ENCODE measurements around the gene PTPN22. TPM values are rescaled to one million over a fixed set of nuclear protein-coding genes. Genes with fewer than 3 reads are reported as not detected.

PTPN22 gene
- total RNA-seq, 4 donors from 2014 or later: 0.27 to 1.4 (median 1.1) TPM

GRCh38 chr1:113783254-113784103 lies 88.0 kb downstream of the PTPN22 start:
- no peak overlapping the region for H3K4me3 ChIP-seq
- no peaks in the 10 kb centered on the region for H3K9me3 ChIP-seq
- ATAC-seq: peak; percentile 69
- no peaks in the 10 kb centered on the region for H3K36me3 ChIP-seq
- H3K27ac ChIP-seq: no peak overlapping the region
- H3K4me1 ChIP-seq: peaks cover 12 to 76% (median 20%) of the 10 kb centered on the region in 3 donors
- H3K27me3 ChIP-seq: no peaks in the 10 kb centered on the region
- 29 to 47% methylated on average over 3 to 4 of the region's 4 CpGs for WGBS, 2 donors (ENCODE audit: low coverage in 1 of 2)
- TF ChIP-seq CTCF (IDR thresholded peaks at IDR 0.05) (no peak), POLR2AphosphoS5 (IDR thresholded peaks at IDR 0.05) (no peak), EP300 (IDR thresholded peaks at IDR 0.05) (no peak), POLR2A (IDR thresholded peaks at IDR 0.05) (no peak)

- Histone ChIP-seq H3K4me3 (no peak overlapping the region), H3K36me3 (peaks cover 0 to under 1% of the 10 kb centered on the region in 2 donors), H3K4me1 (peaks cover 12 to 71% (median 20%) of the 10 kb centered on the region in 3 donors), H3K27ac (no peak overlapping the region), H3K27me3 (no peaks in the 10 kb centered on the region), H3K9me3 (no peaks in the 10 kb centered on the region)
- 12 to 33% methylated on average over 1 to 2 of the region's 2 CpGs for WGBS, 2 donors (ENCODE audit: low coverage in 1 of 2)
- TF ChIP-seq EP300 (IDR thresholded peaks at IDR 0.05) (no peak), CTCF (IDR thresholded peaks at IDR 0.05) (no peak), POLR2A (IDR thresholded peaks at IDR 0.05) (no peak), POLR2AphosphoS5 (IDR thresholded peaks at IDR 0.05) (no peak)
- ATAC-seq: no peak
These were observed 89.1 kb downstream of the PTPN22 start for GRCh38 chr1:113782406-113782805.

GRCh38 chr1:113780374-113781146 lies 91.0 kb downstream of the PTPN22 start:
- no peak for ATAC-seq
- no peak overlapping the region for H3K4me3 ChIP-seq
- 75 to 78% methylated on average over 5 of the region's 5 CpGs for WGBS, 2 donors (ENCODE audit: low coverage in 1 of 2)

GRCh38 chr1:113779542-113779941 lies 92.0 kb downstream of the PTPN22 start:
- Histone ChIP-seq H3K27me3 (no peaks in the 10 kb centered on the region), H3K27ac (no peak overlapping the region), H3K4me1 (peaks cover 12 to 53% (median 20%) of the 10 kb centered on the region in 3 donors), H3K9me3 (no peaks in the 10 kb centered on the region), H3K4me3 (no peak overlapping the region), H3K36me3 (peaks cover 0 to 29% of the 10 kb centered on the region in 2 donors)
- no peak for ATAC-seq
- WGBS, 2 donors (ENCODE audit: low coverage in 1 of 2): 92 to 100% methylated on average over 1 to 5 of the region's 6 CpGs
- TF ChIP-seq POLR2AphosphoS5 (IDR thresholded peaks at IDR 0.05) (no peak), EP300 (IDR thresholded peaks at IDR 0.05) (no peak), POLR2A (IDR thresholded peaks at IDR 0.05) (no peak), CTCF (IDR thresholded peaks at IDR 0.05) (no peak)

More at GRCh38 chr1:113780374-113781146, 91.0 kb downstream of the PTPN22 start:
- H3K27me3 ChIP-seq: no peaks in the 10 kb centered on the region
- no peak overlapping the region for H3K27ac ChIP-seq
- TF ChIP-seq CTCF (IDR thresholded peaks at IDR 0.05) (no peak), EP300 (IDR thresholded peaks at IDR 0.05) (no peak), POLR2AphosphoS5 (IDR thresholded peaks at IDR 0.05) (no peak), POLR2A (IDR thresholded peaks at IDR 0.05) (no peak)
- peaks cover 0 to 19% of the 10 kb centered on the region in 2 donors for H3K36me3 ChIP-seq
- H3K9me3 ChIP-seq: no peaks in the 10 kb centered on the region
- H3K4me1 ChIP-seq: peaks cover 12 to 64% (median 20%) of the 10 kb centered on the region in 3 donors
